SU-DHL-6 (cell line): ENCODE results near the gene NKD1.

Source experiments
- EZH2phosphoT487 ChIP-seq: fragments of 200-600 bp; sonication (generic), shearing (Covaris generic); conservative IDR thresholded peaks from 2 replicates; pipeline ENCODE4 v1.6.1; 2018; ENCODE audit warnings: mild to moderate bottlenecking, antibody characterized with exemption, low read length, moderate library complexity, mixed read lengths
- TF ChIP-seq, protein P1 (sequence below): fragments of 200-600 bp; sonication (generic); IDR thresholded peaks from one replicate; pipeline ENCODE4 v1.5.1; 2017; ENCODE audit warnings: antibody characterized with exemption, mild to moderate bottlenecking, low read length, moderate library complexity; ENCODE audit not compliant: insufficient read depth, poor library complexity, severe bottlenecking

- TF ChIP-seq, protein P1, sequence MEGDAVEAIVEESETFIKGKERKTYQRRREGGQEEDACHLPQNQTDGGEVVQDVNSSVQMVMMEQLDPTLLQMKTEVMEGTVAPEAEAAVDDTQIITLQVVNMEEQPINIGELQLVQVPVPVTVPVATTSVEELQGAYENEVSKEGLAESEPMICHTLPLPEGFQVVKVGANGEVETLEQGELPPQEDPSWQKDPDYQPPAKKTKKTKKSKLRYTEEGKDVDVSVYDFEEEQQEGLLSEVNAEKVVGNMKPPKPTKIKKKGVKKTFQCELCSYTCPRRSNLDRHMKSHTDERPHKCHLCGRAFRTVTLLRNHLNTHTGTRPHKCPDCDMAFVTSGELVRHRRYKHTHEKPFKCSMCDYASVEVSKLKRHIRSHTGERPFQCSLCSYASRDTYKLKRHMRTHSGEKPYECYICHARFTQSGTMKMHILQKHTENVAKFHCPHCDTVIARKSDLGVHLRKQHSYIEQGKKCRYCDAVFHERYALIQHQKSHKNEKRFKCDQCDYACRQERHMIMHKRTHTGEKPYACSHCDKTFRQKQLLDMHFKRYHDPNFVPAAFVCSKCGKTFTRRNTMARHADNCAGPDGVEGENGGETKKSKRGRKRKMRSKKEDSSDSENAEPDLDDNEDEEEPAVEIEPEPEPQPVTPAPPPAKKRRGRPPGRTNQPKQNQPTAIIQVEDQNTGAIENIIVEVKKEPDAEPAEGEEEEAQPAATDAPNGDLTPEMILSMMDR: no peak
- no peak for TF ChIP-seq EZH2phosphoT487
Observed at GRCh38 chr16:50499254-50499653, 48.9 kb upstream of the NKD1 start.
